PC-3 (cell line): Measurements from ENCODE around the gene AKAP9.

Experiments
- EZH2 ChIP-seq: fragments of 300-600 bp; sonication (generic); IDR thresholded peaks from one replicate; pipeline ENCODE4 v1.6.1; 2017; ENCODE audit warnings: antibody characterized with exemption, mild to moderate bottlenecking, low read length; ENCODE audit not compliant: unreplicated experiment
- EZH2phosphoT487 ChIP-seq: fragments of 300-600 bp; sonication (generic); IDR thresholded peaks from 2 replicates; pipeline ENCODE4 v1.6.1; 2018; ENCODE audit warnings: mild to moderate bottlenecking, antibody characterized with exemption, low read length, borderline replicate concordance

GRCh38 chr7:92028686-92029085 lies 88.0 kb downstream of the AKAP9 start:
- TF ChIP-seq EZH2phosphoT487 (no peak), EZH2 (no peak)
